ENCODE data around the gene ACVRL1. TPM values are rescaled to one million over a fixed set of nuclear protein-coding genes. Genes with fewer than 3 reads are reported as not detected.

Gene ACVRL1
- total and polyA plus RNA-seq, 9 of the 15 experiments (the other 6 are each of a cell fraction or from before 2014, with no cell fraction given): 0.07 to 1.4 (median 0.30) TPM

DNA sequence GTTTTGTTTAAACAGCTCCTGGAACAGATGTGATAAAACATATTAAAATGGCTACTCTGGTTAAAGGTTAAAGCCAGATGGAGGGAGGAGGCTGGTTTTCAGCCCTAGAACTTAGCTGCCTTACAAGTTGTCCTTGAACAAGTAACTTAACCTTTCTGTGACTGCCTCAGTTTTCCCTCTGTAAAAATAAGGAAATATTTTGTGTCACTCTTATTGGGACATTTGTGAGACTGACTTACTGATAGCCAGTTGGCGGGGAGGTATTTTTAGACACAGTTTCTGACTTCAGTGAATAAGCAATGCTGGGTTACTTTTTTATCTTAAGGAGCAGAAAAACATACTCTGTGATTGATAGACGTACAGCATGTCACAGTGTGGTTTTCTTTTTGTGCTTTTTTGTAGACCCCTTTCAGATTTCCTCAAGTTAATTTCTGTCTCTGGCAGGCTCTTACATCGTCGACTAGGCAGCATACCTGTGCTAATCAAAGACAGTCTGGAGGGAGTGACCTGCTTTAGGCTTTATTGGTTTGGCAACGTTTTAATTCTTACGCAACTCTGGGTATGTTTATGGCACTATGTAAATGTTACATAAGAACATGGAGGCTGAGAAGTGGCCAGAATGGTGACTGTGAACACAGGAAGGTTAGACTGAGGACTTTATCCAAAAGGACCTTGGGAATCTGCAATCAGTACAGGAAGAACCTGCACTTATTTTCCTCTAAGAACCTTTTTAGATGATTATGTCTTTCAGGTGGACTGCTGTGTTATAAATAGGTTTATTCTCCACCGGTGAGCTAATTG is 47.5 kb downstream of the ACVRL1 start (continued):
- TF ChIP-seq CBX8 (IDR thresholded peaks at IDR 0.05; ENCODE audit: borderline replicate concordance, extremely low read depth, low read depth, low read length, poor library complexity, severe bottlenecking): no peak
- TF ChIP-seq, protein P1, sequence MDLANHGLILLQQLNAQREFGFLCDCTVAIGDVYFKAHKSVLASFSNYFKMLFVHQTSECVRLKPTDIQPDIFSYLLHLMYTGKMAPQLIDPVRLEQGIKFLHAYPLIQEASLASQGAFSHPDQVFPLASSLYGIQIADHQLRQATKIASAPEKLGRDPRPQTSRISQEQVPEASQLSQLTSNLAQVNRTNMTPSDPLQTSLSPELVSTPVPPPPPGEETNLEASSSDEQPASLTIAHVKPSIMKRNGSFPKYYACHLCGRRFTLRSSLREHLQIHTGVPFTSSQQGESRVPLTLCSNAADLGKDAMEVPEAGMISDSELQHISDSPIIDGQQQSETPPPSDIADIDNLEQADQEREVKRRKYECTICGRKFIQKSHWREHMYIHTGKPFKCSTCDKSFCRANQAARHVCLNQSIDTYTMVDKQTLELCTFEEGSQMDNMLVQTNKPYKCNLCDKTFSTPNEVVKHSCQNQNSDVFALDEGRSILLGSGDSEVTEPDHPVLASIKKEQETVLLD (IDR thresholded peaks at IDR 0.05): no peak
- TF ChIP-seq MCM7 (IDR thresholded peaks at IDR 0.05): no peak
- TF ChIP-seq SMC3 (conservative IDR thresholded peaks at IDR 0.05; ENCODE audit: insufficient read depth, low read depth, low read length): no peak
- TF ChIP-seq, protein P2, sequence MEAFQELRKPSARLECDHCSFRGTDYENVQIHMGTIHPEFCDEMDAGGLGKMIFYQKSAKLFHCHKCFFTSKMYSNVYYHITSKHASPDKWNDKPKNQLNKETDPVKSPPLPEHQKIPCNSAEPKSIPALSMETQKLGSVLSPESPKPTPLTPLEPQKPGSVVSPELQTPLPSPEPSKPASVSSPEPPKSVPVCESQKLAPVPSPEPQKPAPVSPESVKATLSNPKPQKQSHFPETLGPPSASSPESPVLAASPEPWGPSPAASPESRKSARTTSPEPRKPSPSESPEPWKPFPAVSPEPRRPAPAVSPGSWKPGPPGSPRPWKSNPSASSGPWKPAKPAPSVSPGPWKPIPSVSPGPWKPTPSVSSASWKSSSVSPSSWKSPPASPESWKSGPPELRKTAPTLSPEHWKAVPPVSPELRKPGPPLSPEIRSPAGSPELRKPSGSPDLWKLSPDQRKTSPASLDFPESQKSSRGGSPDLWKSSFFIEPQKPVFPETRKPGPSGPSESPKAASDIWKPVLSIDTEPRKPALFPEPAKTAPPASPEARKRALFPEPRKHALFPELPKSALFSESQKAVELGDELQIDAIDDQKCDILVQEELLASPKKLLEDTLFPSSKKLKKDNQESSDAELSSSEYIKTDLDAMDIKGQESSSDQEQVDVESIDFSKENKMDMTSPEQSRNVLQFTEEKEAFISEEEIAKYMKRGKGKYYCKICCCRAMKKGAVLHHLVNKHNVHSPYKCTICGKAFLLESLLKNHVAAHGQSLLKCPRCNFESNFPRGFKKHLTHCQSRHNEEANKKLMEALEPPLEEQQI (IDR thresholded peaks at IDR 0.05): no peak
- TF ChIP-seq TSC22D4 (tag; IDR thresholded peaks at IDR 0.05): no peak
- TF ChIP-seq, protein P3, sequence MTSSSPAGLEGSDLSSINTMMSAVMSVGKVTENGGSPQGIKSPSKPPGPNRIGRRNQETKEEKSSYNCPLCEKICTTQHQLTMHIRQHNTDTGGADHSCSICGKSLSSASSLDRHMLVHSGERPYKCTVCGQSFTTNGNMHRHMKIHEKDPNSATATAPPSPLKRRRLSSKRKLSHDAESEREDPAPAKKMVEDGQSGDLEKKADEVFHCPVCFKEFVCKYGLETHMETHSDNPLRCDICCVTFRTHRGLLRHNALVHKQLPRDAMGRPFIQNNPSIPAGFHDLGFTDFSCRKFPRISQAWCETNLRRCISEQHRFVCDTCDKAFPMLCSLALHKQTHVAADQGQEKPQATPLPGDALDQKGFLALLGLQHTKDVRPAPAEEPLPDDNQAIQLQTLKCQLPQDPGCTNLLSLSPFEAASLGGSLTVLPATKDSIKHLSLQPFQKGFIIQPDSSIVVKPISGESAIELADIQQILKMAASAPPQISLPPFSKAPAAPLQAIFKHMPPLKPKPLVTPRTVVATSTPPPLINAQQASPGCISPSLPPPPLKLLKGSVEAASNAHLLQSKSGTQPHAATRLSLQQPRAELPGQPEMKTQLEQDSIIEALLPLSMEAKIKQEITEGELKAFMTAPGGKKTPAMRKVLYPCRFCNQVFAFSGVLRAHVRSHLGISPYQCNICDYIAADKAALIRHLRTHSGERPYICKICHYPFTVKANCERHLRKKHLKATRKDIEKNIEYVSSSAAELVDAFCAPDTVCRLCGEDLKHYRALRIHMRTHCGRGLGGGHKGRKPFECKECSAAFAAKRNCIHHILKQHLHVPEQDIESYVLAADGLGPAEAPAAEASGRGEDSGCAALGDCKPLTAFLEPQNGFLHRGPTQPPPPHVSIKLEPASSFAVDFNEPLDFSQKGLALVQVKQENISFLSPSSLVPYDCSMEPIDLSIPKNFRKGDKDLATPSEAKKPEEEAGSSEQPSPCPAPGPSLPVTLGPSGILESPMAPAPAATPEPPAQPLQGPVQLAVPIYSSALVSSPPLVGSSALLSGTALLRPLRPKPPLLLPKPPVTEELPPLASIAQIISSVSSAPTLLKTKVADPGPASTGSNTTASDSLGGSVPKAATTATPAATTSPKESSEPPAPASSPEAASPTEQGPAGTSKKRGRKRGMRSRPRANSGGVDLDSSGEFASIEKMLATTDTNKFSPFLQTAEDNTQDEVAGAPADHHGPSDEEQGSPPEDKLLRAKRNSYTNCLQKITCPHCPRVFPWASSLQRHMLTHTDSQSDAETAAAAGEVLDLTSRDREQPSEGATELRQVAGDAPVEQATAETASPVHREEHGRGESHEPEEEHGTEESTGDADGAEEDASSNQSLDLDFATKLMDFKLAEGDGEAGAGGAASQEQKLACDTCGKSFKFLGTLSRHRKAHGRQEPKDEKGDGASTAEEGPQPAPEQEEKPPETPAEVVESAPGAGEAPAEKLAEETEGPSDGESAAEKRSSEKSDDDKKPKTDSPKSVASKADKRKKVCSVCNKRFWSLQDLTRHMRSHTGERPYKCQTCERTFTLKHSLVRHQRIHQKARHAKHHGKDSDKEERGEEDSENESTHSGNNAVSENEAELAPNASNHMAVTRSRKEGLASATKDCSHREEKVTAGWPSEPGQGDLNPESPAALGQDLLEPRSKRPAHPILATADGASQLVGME (CRISPR knock-in tag; IDR thresholded peaks at IDR 0.05): no peak
- no peak for TF ChIP-seq ZNF444 (CRISPR knock-in tag; IDR thresholded peaks at IDR 0.05)
- TF ChIP-seq PML (IDR thresholded peaks at IDR 0.05; ENCODE audit: low read length): peak; percentile 68
- TF ChIP-seq, protein P4, sequence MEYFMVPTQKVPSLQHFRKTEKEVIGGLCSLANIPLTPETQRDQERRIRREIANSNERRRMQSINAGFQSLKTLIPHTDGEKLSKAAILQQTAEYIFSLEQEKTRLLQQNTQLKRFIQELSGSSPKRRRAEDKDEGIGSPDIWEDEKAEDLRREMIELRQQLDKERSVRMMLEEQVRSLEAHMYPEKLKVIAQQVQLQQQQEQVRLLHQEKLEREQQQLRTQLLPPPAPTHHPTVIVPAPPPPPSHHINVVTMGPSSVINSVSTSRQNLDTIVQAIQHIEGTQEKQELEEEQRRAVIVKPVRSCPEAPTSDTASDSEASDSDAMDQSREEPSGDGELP (CRISPR knock-in tag; IDR thresholded peaks at IDR 0.05; ENCODE audit: borderline replicate concordance): no peak
- TF ChIP-seq, protein P5, sequence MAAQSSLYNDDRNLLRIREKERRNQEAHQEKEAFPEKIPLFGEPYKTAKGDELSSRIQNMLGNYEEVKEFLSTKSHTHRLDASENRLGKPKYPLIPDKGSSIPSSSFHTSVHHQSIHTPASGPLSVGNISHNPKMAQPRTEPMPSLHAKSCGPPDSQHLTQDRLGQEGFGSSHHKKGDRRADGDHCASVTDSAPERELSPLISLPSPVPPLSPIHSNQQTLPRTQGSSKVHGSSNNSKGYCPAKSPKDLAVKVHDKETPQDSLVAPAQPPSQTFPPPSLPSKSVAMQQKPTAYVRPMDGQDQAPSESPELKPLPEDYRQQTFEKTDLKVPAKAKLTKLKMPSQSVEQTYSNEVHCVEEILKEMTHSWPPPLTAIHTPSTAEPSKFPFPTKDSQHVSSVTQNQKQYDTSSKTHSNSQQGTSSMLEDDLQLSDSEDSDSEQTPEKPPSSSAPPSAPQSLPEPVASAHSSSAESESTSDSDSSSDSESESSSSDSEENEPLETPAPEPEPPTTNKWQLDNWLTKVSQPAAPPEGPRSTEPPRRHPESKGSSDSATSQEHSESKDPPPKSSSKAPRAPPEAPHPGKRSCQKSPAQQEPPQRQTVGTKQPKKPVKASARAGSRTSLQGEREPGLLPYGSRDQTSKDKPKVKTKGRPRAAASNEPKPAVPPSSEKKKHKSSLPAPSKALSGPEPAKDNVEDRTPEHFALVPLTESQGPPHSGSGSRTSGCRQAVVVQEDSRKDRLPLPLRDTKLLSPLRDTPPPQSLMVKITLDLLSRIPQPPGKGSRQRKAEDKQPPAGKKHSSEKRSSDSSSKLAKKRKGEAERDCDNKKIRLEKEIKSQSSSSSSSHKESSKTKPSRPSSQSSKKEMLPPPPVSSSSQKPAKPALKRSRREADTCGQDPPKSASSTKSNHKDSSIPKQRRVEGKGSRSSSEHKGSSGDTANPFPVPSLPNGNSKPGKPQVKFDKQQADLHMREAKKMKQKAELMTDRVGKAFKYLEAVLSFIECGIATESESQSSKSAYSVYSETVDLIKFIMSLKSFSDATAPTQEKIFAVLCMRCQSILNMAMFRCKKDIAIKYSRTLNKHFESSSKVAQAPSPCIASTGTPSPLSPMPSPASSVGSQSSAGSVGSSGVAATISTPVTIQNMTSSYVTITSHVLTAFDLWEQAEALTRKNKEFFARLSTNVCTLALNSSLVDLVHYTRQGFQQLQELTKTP (IDR thresholded peaks at IDR 0.05; ENCODE audit: low read depth in 1 of 2, partially characterized antibody in 2 of 2): no peak
